ENCODE data around the gene EPC2.

Gene EPC2

GRCh38 chr2:148656516-148656915, 12.0 kb downstream of the EPC2 start:
- TF ChIP-seq POLR2AphosphoS5 (IDR thresholded peaks at IDR 0.05; ENCODE audit: low read depth, low read length) = no peak
- TF ChIP-seq REST (IDR thresholded peaks at IDR 0.05; ENCODE audit: insufficient read depth in 1 of 2, low read depth in 2 of 2, low read length in 2 of 2) = no peak
- no peak for TF ChIP-seq SIN3A (IDR thresholded peaks at IDR 0.05; ENCODE audit: borderline replicate concordance, insufficient read depth, low read length)

GRCh38 chr2:148658807-148659722, 14.5 kb downstream of the EPC2 start:
- TF ChIP-seq TAF1 (IDR thresholded peaks at IDR 0.05; ENCODE audit: borderline replicate concordance, insufficient read depth, low read length) = no peak
- TF ChIP-seq FOXP2 (optimal IDR thresholded peaks at IDR 0.05; ENCODE audit: borderline replicate concordance, extremely low read depth, extremely low read length, insufficient read depth) = no peak
- TF ChIP-seq SIN3A (IDR thresholded peaks at IDR 0.05; ENCODE audit: borderline replicate concordance, insufficient read depth, low read length) = no peak
- TF ChIP-seq POLR2AphosphoS5 (IDR thresholded peaks at IDR 0.05; ENCODE audit: low read depth, low read length) = no peak
- no peak for TF ChIP-seq REST (IDR thresholded peaks at IDR 0.05; ENCODE audit: insufficient read depth in 1 of 2, low read depth in 2 of 2, low read length in 2 of 2)

- no peak for TF ChIP-seq SIN3A (IDR thresholded peaks at IDR 0.05; ENCODE audit: borderline replicate concordance, insufficient read depth, low read length)
- no peak for TF ChIP-seq REST (IDR thresholded peaks at IDR 0.05; ENCODE audit: insufficient read depth in 1 of 2, low read depth in 2 of 2, low read length in 2 of 2)
Measured at GRCh38 chr2:148660999-148661398, 16.4 kb downstream of the EPC2 start.

- no peak for TF ChIP-seq SIN3A (IDR thresholded peaks at IDR 0.05; ENCODE audit: borderline replicate concordance, insufficient read depth, low read length)
- TF ChIP-seq POLR2AphosphoS5 (IDR thresholded peaks at IDR 0.05; ENCODE audit: low read depth, low read length) = no peak
Measured at GRCh38 chr2:148664229-148664628, 19.7 kb downstream of the EPC2 start.

- TF ChIP-seq SIN3A (IDR thresholded peaks at IDR 0.05; ENCODE audit: borderline replicate concordance, insufficient read depth, low read length) = no peak
- no peak for TF ChIP-seq TAF1 (IDR thresholded peaks at IDR 0.05; ENCODE audit: borderline replicate concordance, insufficient read depth, low read length)
- TF ChIP-seq POLR2AphosphoS5 (IDR thresholded peaks at IDR 0.05; ENCODE audit: low read depth, low read length) = no peak
- no peak for TF ChIP-seq REST (IDR thresholded peaks at IDR 0.05; ENCODE audit: insufficient read depth in 1 of 2, low read depth in 2 of 2, low read length in 2 of 2)
- no peak for TF ChIP-seq FOXP2 (optimal IDR thresholded peaks at IDR 0.05; ENCODE audit: borderline replicate concordance, extremely low read depth, extremely low read length, insufficient read depth)
Measured at GRCh38 chr2:148666555-148666954, 22.0 kb downstream of the EPC2 start.

All from PFSK-1 (cell line).